Fibroblast of the conjunctiva (primary cell): ENCODE results near the gene SYT2.

Experiments
- DNase-seq: peaks from one replicate; pipeline ENCODE4 v3.0.0-alpha.2; 2010; ENCODE audit warnings: low read depth

SYT2 gene

DNA sequence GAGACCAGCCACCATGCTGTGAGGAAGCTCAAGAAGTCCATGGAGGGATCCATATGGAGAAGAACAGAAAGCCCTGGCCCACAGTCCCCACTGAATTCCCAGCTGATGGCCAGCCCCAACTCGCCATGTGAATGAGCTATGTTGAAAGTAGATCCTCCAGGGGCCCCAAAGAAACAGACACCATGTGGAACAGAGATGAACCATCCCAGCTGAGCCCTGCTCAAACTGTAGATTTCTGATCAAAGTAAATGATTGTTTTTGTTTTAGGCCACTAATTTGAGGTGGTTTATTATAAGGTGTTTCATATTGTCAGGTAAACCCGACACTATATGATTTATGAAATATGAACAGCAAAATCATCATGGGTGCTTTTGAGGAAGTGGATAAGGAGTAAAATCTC is 32.8 kb downstream of the SYT2 start:
- DNase-seq = no peak

DNA sequence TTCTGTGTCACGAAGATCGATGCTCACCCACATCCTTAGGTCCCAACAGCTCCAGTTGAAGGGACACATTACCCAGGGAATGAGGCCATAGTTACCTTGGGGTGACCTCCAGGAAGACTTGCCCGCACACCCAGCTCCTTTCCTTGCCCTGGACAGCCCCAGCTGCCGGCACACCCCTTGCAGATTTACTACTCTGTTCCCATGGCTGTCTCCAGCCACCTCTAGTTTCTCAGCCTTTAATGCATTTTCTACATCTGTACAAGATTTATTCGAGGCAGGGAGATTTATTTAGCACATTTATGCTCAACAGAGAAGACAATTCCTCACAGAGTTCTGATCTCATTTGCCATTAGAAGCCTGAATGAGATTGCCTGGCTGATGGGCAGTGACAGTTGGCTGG is 36.7 kb downstream of the SYT2 start:
- no peak for DNase-seq

DNA sequence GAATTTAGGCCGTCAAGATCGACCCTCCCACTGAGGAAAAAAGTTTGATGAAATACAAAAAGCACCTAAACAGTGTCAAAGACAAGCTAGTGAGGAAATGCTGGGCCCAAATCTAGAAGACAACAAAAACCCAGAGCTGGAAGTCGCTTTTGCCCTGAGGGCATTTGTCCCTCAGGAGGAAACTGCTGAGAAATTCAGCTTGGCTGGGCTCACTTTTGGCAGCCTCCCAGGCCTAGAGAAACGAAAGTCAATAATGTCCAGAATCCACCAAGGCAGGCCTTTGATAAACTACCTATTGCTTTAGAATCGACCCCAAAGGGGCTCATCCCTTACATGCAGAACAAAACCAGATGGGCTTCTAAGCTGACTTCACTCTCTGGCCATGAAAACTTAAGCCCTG is 38.9 kb downstream of the SYT2 start:
- DNase-seq = no peak

DNA sequence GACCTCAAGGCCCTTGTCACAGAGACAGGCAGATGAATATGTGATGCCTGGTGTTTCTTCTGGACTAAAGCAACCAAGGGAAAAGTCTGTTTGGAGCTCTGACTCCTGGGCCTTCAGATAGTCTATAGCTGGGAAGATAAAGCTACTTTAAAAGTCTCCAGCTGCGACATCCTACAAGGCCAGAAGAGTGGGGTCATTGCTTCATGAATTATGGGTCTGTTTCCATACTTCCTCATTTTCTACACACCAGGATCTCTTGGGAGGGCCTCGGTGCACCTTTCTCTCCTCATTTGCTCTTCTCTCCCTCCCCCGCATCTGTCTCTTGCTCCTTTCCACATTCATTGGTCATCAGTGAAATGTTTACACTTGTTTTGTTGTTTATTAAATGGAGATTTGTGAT is 44.8 kb downstream of the SYT2 start:
- no peak for DNase-seq

DNA sequence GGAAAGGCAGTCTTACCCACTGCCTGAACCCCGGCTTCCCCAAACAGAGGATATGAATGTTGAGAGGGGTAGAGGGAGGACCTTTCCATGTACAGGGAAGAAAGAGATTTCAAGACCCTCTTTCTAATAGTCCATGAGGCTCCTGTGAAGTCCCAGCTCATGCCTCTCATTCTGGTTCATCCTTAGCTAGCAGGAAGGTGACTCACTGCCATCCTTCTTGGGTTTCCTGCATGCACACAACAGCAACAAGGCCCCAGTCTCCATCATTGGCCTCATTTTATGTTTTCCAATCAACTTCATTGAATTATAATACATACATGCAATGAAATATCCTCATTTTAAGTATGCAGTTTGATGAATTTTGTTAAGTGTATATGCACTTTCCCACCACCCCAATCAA is 46.2 kb downstream of the SYT2 start:
- no peak for DNase-seq

DNA sequence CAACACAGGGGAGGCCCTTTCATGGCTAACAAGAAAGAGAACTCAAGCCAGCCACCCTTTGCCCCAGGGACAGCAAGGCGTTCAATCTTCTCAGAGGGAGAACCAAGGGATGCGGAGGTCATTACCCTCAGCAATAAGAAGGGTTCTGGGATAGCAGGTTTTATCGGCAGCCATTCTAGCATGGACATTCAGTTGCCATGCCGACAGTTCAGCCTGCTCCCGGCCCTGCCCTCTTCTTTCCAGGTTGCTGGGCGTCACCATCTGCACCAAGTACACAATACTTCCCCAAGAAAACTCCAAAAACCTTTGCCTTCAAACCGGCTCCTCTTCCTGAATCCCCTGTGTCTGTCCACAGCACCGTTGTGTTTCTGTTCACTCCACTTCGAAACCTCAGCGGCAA is 47.1 kb downstream of the SYT2 start:
- no peak for DNase-seq

DNA sequence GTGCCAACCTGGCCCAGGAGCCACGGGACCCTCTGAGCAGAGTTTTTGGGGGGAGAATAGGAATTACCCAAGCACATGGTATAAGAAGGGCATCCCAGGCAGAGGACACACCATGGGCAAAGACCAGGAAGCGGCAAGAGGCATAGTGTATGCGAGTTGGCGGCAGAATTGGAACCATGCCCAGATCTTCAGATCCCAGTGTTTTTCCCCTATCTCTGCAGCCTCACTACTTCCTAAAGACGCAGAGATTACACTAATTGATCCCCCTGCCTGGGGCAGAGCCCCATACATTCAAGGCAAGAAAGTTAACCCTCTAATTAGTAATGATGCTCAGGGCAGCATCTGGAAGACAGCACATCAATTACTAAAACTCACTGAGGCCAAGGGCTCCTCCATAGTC is 48.2 kb downstream of the SYT2 start:
- no peak for DNase-seq

DNA sequence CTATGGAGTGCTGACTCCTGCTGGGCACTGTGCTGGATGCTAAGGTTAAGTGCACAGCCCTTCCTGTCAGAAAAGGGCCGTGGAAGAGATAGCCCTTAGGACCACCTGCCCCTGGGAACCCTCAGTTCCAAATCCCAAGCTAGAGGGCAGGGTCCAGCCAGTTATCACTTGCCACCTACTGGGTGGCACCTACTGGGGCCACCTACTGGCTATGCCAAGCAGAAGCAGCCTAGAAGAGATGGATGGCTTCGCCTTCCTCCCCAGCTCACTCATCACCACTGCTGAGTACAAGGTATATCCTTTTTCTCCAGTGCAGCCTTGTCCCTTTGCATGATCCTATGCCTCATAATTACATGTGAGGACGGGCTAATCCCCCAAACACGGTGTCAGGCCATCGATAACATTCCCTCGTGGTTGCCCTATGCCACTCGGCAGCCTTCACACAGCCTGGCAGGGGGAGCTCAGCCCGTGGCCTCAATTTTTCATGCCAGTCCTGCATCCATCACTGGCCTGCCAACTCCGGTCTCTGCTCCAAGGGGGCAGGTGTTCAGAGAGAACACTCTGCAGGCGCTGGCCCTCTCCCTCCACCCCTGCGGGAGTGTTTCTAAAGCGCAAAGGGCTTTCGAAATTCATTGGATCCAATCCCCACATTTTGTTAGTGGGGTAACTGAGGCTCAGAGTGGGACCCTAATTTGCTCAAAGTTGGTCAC is 49.0 kb downstream of the SYT2 start:
- no peak for DNase-seq

DNA sequence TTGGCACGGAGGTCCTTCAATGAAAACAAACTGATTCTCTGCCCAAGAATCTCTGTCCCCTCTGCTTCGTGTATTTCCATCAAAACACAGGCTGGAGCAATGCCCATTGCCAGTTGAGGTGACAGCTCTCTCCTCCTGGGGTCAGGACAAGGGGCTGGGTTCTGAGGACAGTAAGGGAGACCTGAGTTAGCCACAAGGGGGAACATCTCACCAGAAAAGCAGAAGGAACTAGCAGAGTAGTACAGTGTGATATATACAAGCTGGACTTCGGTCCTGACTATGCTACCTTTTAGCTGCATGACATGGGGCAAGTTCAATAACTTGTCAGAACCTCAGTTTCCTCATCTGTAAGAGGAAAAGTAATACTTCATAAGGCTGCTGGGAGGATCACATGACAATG is 50.3 kb downstream of the SYT2 start:
- DNase-seq = no peak

DNA sequence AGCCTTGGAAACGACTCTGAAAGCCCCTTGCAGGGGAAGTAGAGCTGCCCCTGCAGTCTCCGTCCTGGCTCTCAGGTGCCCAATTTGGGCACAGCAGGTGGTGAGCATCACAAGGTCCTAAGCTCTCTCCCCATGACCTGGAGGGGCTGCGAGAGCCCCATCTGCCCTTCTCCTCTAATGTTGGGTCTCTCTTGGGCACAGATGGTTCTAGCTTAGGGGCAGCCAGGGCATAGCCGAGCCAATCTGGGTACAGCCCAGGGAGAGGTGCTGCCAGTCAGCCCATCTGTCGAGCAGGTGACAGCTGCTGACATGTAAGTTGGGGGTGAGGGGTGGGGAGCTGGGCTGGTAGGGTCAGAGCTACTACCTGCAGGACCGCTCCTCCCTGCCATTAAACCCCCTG is 50.7 kb downstream of the SYT2 start:
- no peak for DNase-seq

DNA sequence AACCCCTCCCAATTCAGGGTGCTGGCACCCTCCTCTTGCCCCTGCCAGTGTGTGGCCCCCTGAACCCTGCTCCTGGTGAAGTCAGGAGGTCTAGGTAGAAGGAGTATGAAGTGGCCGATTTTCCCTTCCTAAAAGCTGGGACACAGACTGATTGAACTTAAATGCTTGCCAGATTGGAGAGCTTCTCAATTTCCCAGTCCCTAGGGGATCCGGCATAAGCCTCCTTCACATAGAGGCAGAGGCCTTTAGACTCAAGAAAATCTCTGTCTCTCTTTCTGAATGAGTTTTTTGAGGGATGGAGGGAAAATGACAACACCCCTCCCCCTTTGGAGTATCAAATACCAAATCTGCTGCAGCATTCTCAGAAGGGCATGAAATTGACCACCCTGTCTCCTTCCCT is 51.5 kb downstream of the SYT2 start:
- no peak for DNase-seq

DNA sequence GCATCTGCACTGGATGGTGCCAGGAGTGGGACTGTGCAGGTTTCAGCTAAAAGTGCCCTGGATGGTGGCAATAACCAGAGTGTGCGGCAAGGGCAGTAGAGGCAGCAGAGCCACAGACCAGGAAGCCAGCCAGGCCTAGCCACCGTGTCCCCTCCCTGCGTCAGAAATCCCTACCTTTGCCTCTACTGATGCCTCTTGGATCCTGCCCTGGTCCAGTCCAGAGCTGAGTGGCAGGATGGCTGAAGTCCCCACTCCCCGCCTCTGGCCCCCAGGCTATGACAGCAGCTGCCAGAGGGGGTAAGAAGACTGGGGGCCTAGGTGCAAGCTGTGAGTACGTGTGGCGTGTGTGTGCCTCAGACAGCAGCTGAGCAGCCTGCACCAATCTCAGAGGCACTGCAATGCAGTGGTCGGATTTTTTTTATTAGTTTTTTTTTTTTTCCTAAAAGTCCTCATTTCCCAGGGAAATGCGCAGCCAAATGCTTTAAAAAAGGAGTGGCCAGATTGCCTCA is 51.9 kb downstream of the SYT2 start:
- DNase-seq = no peak

DNA sequence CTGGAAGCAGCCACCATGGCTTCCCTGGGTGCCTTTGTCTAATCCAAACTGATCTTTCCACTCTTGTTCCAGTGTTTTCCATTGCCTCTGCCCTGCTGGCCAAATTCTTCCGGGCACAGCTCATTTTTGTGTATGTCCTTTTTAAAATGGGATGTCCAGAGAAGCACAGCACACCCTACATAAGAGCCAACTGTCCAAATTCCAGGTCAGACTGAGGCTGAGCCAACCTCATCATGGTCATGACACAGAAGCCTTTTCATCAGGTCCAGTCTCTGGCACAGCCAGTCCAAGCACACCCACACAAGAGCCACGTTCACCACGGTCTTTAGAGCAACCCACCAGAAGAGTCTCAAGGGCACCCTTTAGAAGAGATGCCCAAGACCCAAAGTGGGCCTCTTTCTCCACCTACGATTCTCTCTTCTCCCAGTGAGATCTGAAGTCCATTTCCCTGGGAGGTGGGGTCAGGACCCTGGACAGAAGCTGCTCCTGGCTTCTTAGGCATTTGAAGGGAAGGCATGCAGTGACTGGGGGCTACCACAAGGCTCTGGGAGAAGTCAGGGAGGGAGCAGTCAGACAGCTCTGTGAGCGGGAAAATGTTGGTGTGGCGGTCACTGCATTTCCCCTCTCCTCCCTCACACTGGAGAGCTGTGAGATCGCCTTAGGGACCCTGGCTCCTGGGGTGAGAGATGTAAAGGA is 53.2 kb downstream of the SYT2 start:
- no peak for DNase-seq

DNA sequence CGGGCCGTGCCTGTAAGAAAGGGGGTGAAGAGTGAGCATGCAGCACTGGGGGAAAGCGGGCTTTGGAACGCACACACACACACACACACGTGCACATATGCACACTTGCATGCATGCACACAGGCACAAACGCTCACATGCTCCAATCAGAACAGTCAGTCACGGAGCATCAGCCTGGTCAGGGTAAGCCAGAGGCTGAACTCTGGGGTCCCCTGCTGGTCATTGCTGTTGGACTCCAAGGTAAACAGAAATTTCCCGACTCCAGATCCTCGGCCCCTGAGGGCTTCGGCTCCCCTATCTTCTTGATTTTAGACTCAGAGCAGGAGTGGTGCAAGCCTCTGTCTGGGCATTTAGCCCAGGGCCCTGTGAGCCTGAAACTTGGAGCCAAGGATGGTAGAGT is 54.2 kb downstream of the SYT2 start:
- no peak for DNase-seq

DNA sequence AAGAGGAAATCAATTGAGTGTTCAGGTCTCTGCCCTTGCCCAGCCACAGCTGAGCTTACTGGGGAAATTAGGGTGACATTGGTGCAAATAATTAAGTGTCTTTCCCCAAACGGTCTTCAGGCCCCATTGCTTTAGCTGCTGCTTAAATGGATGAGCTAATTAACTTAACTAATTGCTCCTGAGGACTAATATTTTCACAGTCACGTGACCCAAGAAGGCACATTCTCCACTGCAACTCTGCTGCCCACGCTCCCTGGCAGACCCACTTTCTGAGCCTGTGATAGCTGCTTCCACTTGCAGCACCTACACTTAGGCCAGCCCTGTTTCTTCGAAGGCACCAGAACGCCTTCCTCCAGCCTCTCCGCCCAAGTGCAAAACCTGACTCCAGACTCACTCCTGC is 56.2 kb downstream of the SYT2 start:
- DNase-seq = no peak

DNA sequence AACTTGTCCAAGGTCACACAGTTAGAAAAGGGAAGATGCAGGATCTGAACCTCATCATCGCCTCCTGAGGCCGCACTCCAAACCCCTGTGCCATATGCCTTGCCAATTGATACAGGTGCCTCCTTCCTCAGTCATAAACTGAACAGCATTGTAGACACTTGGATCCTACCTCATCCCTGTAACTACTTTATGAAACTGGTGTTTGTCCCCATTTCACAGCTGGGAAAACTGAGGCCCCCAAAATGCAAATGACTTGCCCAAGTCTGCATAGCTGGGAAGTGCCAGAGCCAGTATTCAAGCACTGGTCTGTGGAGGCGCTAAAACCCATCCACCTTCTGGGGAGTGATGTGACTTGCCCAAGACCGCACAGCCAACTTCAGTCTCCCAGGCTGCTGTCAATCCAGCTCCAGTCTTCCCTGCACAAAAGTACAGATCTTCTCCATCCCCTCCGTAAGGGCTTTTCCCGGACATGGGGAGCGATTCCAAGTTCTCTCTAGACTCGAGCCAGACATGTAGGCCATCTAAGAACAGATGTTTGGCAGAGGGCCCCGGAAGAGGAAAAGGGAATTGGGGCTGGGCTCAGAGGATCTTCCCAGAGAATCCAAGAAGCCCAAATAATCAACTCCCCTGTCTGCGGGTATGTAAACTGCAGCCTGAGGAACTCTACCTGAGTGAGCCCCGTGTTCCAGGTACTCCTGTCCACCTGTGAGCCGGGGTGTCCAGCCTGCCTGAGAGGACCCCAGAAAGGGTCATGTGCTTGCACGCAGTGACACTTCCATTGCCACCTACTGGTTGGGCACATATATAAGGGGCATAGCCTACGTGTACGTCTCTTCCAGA is 60.5 kb downstream of the SYT2 start:
- no peak for DNase-seq

DNA sequence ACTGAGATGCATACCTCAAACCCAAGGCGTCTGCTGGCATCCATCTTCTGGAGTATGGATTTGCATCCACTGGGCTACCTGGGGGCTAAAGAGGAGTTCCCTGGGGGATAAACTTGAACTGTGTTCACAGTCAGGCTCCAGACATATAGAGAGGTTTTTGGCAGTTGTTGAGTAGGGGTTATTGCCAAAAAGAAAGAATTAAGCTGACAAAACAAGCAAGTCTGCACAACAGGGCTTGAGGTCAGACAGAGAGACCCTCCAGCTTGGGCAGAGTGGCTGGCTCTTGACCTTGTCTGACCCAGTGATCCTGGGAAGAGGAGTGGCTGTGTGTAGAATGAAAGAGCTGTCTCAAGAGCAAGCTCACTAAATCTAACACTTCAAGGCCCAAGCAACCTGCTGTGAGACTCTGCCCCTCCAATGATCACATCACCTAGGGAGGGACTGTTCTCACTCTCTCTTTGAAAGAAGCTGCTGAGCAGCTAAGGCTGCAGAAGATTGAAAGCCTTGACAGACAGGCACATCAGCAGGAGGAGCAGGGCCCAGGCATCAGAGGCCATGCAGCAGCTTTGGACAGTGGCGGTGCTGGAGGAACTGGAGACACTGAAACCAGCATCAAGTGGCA is 61.5 kb downstream of the SYT2 start:
- DNase-seq = no peak

DNA sequence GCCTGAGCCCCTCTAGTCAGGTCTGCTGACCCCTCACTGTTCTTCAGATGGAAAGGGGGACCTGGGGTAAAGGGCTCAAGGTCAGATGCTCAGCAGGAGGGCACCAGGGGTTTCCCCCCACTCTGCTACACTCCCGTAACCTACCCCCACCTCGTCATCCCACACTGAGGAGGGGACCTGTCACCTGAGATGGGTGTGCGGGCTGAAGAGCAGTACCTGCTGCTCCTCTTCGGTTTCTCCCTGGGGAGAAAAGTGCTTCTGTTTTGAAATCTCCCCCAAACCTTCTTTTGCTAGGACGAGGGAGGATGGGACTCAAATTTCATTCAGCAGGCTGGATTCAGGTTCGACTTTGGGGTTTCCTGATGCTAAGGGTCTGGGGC is 65.2 kb downstream of the SYT2 start:
- no peak for DNase-seq

DNA sequence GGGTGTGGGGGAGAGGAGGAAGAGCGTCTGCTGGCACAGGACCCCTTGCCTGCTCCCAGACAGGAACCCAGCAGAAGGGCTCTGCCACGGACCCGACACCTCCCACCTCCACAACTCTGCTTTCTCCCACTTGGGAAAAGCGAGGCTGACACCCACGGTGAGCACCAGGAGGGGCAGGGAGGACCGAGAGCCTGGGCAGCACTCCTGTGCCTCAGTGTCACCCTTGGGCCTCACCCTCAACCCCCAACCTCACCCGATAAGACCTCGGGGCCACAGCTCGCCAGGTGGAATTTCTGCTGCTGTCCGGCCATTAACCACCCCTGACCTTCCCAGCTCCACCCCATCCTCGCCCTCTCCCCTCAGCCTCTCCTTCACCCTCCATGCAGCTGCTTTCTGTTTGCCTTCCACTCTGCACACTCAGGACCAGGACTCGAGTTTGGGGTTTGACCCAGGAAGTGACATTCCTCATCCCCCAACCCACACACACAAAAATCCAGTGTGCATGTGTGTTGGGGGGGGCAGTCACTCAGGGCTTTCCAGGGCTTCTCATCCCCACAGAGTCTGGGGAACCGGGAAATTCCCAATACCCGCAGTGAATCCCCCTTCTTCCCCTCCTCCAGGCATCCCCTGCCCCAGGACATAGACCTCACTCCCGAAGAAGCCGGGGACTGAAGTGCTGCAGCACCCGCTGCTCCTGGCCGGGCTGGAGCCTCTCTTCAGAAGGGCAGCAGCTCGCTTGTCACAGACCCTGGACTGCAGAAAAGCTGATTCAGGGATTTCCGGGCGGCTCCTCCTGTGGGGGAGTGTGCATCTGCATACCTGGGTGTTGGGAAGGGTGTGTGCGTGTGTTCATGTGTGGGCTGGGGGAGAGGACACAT is 65.8 kb downstream of the SYT2 start:
- no peak for DNase-seq

DNA sequence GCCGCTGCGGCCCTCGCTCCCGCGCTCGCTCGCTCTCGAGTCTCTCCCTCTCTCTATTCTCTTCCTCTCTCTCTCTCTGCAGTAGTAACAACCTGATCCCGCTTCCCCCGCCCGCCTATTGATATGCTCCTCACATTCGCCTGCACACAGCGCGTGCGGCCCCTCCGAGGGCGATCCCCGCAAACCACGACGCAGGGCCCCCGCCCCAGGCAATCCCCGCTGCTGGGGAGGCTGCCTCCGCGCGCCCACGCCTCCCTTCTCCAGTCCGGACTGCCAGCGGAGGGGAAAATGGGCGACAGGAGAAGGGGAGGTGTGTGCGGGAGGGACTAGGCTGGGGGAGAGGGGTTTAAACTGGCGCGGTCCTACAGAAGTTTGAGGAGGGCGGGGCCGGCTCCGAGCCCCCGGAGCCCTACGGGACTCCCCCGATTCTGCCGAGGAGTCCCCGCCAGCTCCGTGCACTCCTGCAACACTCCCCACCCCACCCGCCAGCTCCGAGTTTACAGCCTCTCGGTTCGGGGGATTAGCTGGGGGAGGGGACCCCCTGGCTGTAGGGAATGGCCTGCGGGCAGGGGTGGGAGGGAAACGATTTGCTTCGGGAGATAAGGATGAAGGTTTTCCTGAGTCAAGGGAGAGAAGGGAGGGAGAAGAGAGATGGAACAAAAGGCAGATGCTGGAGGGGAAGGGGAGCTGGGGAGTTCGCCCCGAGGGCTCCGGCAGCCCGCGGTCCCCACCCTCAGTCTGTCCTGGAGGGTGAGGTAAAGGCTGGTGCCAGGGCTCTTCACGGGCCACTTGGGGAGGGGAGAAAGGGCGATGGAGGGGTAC is 66.6 kb downstream of the SYT2 start:
- no peak for DNase-seq
